Measurements from ENCODE around the gene SLC26A9. TPM values are rescaled to one million over a fixed set of nuclear protein-coding genes. Genes with fewer than 3 reads are reported as not detected.
"Not testable (repeated sequence)": the region's sequence is repeated elsewhere in the genome, so short reads cannot be mapped to it uniquely, and the experiment has no call there.

The SLC26A9 gene
- total RNA-seq, 1 experiment from 2014 or later = not detected

- DNase-seq (ENCODE audit: low read depth) = no peak
- in situ Hi-C loops (cut with HindIII; ENCODE audit: low pct_unique_long_range_greater_than_20kb, low sequenced_read_pairs) = no loop called here
Observed at GRCh38 chr1:205879974-205880373, 63.3 kb downstream of the SLC26A9 start.

GRCh38 chr1:205878026-205878425, 65.2 kb downstream of the SLC26A9 start:
- no peak for DNase-seq (ENCODE audit: low read depth)
- in situ Hi-C loops (cut with HindIII; ENCODE audit: low pct_unique_long_range_greater_than_20kb, low sequenced_read_pairs) = no loop called here

DNA sequence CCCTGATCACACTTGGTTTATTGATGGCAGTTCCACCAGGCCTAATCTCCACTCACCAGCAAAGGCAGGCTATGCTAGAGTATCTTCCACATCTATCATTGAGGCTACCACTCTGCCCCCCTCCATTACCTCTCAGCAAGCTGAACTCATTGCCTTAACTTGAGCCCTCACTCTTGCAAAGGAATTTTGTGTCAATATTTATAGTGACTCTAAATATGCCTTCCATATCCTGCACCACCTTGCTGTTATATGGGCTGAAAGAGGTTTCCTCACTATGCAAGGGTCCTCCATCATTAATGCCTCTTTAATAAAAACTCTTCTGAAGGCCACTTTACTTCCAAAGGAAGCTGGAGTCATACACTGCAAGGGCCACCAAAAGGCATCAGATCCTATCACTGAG, 70.1 kb downstream of the SLC26A9 start:
- DNase-seq (ENCODE audit: low read depth); in situ Hi-C loops (cut with HindIII; ENCODE audit: low pct_unique_long_range_greater_than_20kb, low sequenced_read_pairs): not testable (repeated sequence)

DNA sequence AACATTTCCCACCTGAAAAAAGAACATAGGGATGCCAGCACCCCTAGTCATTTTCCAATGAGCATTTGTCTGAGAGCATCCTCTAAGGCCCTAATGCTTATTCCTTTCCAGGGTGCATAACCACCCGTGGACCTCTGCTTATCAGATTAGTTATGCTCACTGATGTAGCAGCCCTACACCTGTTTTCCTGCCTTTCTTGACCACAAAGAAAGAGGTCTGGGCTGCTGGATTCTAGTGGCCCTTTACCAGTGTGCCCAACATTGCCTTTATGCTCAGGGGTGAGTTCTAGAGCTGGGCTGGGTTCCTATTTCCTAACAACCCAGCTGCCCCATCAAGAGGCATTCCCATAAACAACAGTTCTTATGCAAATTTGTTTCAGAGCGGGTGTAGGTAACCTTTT, 73.0 kb downstream of the SLC26A9 start:
- no peak for DNase-seq (ENCODE audit: low read depth)
- in situ Hi-C loops (cut with HindIII; ENCODE audit: low pct_unique_long_range_greater_than_20kb, low sequenced_read_pairs) = no loop called here

Other genes starting within 250 kb of the SLC26A9 start
- 106 and 109 TPM in 2 replicates for gene NUCKS1, start 193.3 kb downstream of the SLC26A9 start, total RNA-seq (2014; rRNA removed; shearing (Covaris generic); ENCODE audit: low replicate concordance)
- 2.0 and 4.0 TPM in 2 replicates for gene RAB29, start 168.0 kb downstream of the SLC26A9 start, total RNA-seq (2014; rRNA removed; shearing (Covaris generic); ENCODE audit: low replicate concordance)
- 4.7 and 15.0 TPM in 2 replicates for gene SLC41A1, start 130.3 kb downstream of the SLC26A9 start, total RNA-seq (2014; rRNA removed; shearing (Covaris generic); ENCODE audit: low replicate concordance)
- not detected in 2 replicates for gene PM20D1, start 93.3 kb downstream of the SLC26A9 start, total RNA-seq (2014; rRNA removed; shearing (Covaris generic); ENCODE audit: low replicate concordance)
- gene RAB7B, start 59.9 kb upstream of the SLC26A9 start, total RNA-seq (2014; rRNA removed; shearing (Covaris generic); ENCODE audit: low replicate concordance) = 1.1 and 1.4 TPM in 2 replicates
- 0.54 TPM in 1 of 2 replicates, not detected in the other for gene CTSE, start 80.4 kb upstream of the SLC26A9 start, total RNA-seq (2014; rRNA removed; shearing (Covaris generic); ENCODE audit: low replicate concordance)
- 0.14 and 1.1 TPM in 2 replicates for gene RHEX, start 109.7 kb upstream of the SLC26A9 start, total RNA-seq (2014; rRNA removed; shearing (Covaris generic); ENCODE audit: low replicate concordance)
- gene AVPR1B, start 173.9 kb upstream of the SLC26A9 start, total RNA-seq (2014; rRNA removed; shearing (Covaris generic); ENCODE audit: low replicate concordance) = not detected in 2 replicates